T-helper 1 cell treated with Interleukin-12 subunit alpha and Interleukin-12 subunit beta and Interleukin-4 antibody, amounts not matched to agents 30 μg/mL and 1 μg/mL, for 36 hours (primary cell): ENCODE data around the gene CMIP.

ENCODE experiments used
- H3K27ac Mint-ChIP-seq: one replicate; pipeline ENCODE4 v1.8.0; 2021; ENCODE audit warnings: mild to moderate bottlenecking, mixed read lengths
- H3K27me3 Mint-ChIP-seq: one replicate; pipeline ENCODE4 v1.8.0; 2021; ENCODE audit warnings: low read depth, mixed read lengths
- H3K36me3 Mint-ChIP-seq: one replicate; pipeline ENCODE4 v1.8.0; 2021; ENCODE audit warnings: low read depth, mixed read lengths
- H3K4me1 Mint-ChIP-seq: one replicate; pipeline ENCODE4 v1.8.0; 2021; ENCODE audit warnings: low read depth, mixed read lengths
- H3K4me3 Mint-ChIP-seq: one replicate; pipeline ENCODE4 v1.8.0; 2021; ENCODE audit warnings: mild to moderate bottlenecking, moderate library complexity, mixed read lengths
- H3K9me3 Mint-ChIP-seq: one replicate; pipeline ENCODE4 v1.8.0; 2021; ENCODE audit warnings: mixed read lengths

CMIP gene

DNA sequence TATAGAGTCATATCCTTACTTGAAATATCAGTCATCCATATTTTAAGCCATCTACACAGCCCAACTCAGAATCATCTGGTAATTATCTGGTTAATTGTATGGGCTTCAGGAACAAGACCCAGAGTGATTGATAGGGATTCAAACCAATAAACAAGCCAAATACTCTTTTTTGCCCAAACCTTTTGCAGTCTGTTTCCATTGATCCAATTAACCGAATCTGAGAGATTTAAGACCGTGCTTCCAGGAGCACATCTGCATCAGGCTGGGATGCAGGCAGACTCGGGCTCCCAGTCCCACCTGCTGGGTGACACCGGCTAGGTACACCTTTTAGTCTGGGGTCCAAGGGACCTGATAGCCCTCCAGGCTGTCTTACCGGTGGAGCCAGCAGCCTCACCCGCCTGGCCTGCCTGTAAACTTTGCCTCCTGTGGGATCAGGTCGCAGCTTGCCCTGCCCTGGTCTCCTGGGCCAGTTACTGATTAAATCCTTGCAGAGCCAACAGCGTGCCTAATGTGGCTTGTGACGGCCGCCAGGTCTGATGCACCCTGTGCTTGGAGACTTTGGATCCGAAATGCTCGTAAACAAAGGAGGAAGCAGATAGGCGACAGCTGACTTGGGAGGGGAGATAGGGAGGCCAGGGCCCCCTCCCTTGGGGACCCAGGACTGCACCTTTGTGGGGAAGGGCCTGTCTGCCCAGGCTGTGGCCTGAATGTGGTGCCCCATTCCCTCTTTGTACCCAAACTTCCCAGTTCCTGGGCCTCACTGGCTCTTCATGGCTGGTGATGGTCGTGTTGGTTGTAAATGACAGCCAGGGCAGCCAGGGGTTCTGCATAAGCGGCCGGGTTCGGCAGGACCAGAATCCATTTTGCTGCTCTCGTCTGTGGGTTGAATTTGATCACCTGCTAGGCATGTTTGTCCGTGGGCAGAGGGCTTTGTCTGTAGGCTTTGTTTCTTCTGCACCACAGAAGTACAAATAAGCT, 3.8 kb downstream of the CMIP start:
- Mint-ChIP-seq H3K27me3 (peaks cover 4% of the 10 kb centered on the region), H3K4me3 (peak overlapping the region; percentile 12), H3K36me3 (peaks cover 22% of the 10 kb centered on the region), H3K4me1 (peaks cover 53% of the 10 kb centered on the region), H3K27ac (peak overlapping the region; percentile 11), H3K9me3 (peaks cover 5% of the 10 kb centered on the region)

- peaks cover 54% of the 10 kb centered on the region for H3K4me1 Mint-ChIP-seq
- no peaks in the 10 kb centered on the region for H3K27me3 Mint-ChIP-seq
- H3K4me3 Mint-ChIP-seq = no peak overlapping the region
- peaks cover 22% of the 10 kb centered on the region for H3K36me3 Mint-ChIP-seq
- H3K27ac Mint-ChIP-seq = peak overlapping the region; percentile 11
- H3K9me3 Mint-ChIP-seq = peaks cover 5% of the 10 kb centered on the region
Observed at GRCh38 chr16:81449241-81449640, 4.6 kb downstream of the CMIP start.

- Mint-ChIP-seq H3K9me3 (peaks cover 5% of the 10 kb centered on the region), H3K4me3 (no peak overlapping the region), H3K27me3 (no peaks in the 10 kb centered on the region), H3K27ac (no peak overlapping the region), H3K4me1 (peaks cover 54% of the 10 kb centered on the region), H3K36me3 (peaks cover 22% of the 10 kb centered on the region)
Observed at GRCh38 chr16:81449899-81450608, 5.4 kb downstream of the CMIP start.

DNA sequence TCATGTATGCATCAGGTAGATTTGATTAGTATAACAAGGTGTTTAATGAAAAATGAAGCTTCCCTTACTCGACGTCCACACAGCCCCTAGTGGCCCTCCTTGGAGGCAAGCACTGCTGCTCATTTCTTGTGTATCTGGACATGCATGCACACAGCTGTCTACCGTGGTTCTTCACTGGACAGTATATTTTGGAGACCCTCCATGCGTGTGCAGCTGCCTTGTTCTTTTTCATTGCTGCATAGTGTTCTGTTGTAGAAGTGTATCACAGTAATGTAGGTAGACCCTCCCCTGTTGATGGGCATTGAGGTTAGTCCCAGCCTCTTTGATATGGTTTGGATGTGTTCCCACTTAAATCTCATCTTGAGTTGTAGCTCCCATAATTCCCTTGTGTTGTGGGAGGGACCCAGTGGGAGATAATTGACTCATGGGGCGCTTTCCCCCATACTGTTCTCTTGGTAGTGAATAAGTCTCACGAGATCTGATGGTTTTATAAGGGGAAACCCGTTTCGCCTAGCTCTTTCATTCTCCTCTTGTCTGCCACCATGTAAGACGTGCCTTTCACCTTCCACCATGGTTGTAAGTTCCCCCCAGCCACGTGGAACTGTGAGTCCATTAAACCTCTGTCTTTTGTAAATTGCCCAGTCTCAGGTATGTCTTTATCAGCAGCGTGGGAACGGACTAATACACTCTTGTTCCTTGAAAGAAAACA, 6.3 kb downstream of the CMIP start:
- H3K4me3 Mint-ChIP-seq = no peak overlapping the region
- H3K36me3 Mint-ChIP-seq = peaks cover 21% of the 10 kb centered on the region
- H3K4me1 Mint-ChIP-seq = peaks cover 53% of the 10 kb centered on the region
- peaks cover 5% of the 10 kb centered on the region for H3K9me3 Mint-ChIP-seq
- H3K27ac Mint-ChIP-seq = no peak overlapping the region
- H3K27me3 Mint-ChIP-seq = no peaks in the 10 kb centered on the region

DNA sequence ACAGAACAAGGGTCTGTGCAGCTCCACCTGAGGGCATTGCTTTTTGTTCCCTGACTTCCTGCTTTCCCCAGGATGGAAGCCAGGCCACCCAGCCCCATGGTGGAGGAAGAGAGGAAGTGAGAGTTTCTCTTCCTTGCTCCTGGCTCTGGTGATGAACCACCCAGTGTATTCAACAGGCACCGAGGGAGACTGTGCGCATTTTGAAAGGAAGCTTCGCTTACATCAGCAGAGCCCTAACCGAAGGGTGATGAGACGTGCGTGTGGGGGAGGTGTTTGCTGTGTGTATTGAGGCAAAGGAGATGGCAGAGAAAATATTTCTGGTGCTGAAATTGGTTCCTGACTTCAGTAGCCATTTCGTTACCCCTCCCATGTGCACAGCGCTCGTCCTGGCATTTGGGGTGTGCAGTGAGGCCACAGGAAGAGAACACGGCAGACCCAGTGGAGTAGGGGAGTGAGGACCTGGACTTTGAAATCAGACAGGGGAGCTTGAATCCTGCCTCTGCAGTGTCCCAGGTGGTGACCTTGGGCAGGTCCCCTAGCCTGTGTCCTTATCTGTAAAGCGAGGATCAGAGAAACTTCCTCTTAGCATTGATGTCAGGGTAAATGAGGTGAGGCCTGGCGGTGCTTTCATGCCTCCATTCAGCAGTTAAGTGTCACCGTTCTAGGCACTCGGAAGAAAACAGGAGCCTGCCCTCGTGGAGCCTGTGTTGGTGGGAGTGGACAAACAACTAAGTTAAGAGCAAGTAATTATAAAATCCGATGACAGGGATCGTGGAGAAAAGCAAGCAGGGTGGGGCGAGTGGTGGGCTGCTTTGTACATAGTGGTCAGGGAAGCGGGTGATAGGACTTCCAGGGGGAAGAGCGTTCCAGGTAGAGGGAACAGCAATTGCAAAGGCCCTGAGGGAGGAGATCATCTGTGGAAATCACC, 7.4 kb downstream of the CMIP start:
- peaks cover 5% of the 10 kb centered on the region for H3K9me3 Mint-ChIP-seq
- H3K4me3 Mint-ChIP-seq = peak overlapping the region; percentile 76
- H3K36me3 Mint-ChIP-seq = peaks cover 18% of the 10 kb centered on the region
- no peaks in the 10 kb centered on the region for H3K27me3 Mint-ChIP-seq
- H3K4me1 Mint-ChIP-seq = peaks cover 48% of the 10 kb centered on the region
- H3K27ac Mint-ChIP-seq = peak overlapping the region; percentile 87

- Mint-ChIP-seq H3K4me1 (peaks cover 44% of the 10 kb centered on the region), H3K9me3 (peaks cover 5% of the 10 kb centered on the region), H3K27me3 (no peaks in the 10 kb centered on the region), H3K36me3 (peaks cover 17% of the 10 kb centered on the region), H3K27ac (no peak overlapping the region), H3K4me3 (no peak overlapping the region)
Observed at GRCh38 chr16:81453091-81453728, 8.6 kb downstream of the CMIP start.

DNA sequence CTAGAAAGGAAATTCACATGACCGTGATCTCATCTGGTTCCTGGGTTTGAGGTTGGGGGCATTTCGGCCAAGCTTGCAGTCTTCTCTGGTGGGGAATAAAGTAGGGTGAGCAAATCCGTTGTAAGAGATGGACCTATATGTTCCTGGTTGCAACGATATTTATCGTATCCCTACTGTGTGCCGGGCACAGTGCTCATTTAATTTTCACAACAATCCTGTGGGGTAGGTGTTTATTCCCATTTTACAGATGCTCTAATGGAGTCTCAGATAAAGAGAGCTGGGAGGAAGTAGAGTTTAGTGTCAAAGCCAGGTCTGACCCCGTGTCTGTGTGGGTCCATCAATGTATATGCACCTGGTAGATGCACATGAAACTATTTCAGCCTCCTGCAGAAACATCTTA, 9.4 kb downstream of the CMIP start:
- peaks cover 5% of the 10 kb centered on the region for H3K9me3 Mint-ChIP-seq

DNA sequence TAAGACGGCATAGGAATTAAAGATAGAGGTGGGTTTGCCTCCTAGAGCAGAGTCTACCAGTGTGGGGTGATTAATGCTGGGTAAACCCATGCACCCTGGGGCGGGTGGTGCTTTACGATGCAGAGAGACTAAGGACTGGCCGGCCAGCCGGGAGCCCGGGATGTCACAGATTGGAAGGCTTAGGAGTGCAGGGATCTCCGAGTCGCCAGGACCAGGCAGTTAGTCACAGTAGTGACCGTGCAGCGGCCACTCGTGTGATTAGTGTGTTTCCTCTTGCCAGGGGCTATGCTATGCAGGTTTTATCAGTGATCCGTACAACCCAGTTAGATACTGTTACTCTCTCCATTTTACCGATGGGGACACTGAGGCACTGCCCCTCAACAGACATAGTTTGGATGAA, 10.4 kb downstream of the CMIP start:
- Mint-ChIP-seq H3K36me3 (peaks cover 18% of the 10 kb centered on the region), H3K4me3 (no peak overlapping the region), H3K9me3 (peaks cover 5% of the 10 kb centered on the region), H3K4me1 (peaks cover 35% of the 10 kb centered on the region), H3K27me3 (no peaks in the 10 kb centered on the region), H3K27ac (no peak overlapping the region)

More for the DNA sequence above, 9.4 kb downstream of the CMIP start:
- Mint-ChIP-seq H3K27me3 (no peaks in the 10 kb centered on the region), H3K36me3 (peaks cover 18% of the 10 kb centered on the region), H3K27ac (no peak overlapping the region), H3K4me1 (peaks cover 40% of the 10 kb centered on the region), H3K4me3 (no peak overlapping the region)

GRCh38 chr16:81455720-81456494, 11.3 kb downstream of the CMIP start:
- Mint-ChIP-seq H3K36me3 (peaks cover 18% of the 10 kb centered on the region), H3K4me3 (no peak overlapping the region), H3K27me3 (no peaks in the 10 kb centered on the region), H3K27ac (no peak overlapping the region), H3K9me3 (peaks cover 5% of the 10 kb centered on the region), H3K4me1 (peaks cover 33% of the 10 kb centered on the region)

DNA sequence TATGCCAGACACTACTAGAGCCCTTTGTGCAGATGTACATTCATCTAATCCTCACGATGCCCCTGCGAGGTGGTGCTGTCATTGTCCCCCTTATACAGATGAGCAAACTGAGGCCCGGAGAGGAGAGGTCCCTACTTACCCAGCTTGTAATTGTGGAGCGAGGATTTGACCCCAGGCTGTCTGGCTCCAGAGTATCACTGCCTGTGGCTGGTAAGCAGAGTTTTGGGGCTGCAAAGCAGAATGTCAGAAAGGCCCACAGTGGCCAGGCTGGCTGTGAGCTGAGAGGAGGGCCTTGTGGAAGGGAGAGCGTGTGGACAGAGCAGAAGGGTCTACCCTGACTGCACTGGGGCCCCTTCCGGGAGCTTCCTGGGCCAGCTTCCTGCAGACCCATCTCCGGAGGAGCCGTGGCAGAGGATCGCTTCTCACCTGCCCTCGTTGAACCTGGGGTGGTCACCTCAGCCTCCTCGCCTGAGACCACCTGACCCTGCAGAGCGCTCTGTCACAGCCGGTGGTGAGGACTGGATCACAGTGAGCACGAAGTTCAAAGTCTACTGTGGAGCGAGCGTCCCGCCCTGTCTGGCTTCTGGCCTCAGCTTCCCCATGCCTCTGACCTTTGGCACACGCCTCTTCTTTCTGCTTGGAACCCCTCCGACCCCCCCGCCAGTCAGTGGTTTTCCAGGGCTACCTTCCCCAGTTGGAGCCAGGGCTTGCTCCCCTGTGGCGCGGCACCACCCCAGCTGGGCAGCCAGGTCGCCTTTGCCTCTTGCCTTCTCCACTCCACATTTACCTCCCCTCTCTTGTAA, 12.1 kb downstream of the CMIP start:
- Mint-ChIP-seq H3K9me3 (no peaks in the 10 kb centered on the region), H3K27ac (no peak overlapping the region)

GRCh38 chr16:81457326-81458133, 12.9 kb downstream of the CMIP start:
- no peaks in the 10 kb centered on the region for H3K9me3 Mint-ChIP-seq
- no peak overlapping the region for H3K4me3 Mint-ChIP-seq
- no peaks in the 10 kb centered on the region for H3K27me3 Mint-ChIP-seq
- peaks cover 5% of the 10 kb centered on the region for H3K36me3 Mint-ChIP-seq
- no peak overlapping the region for H3K27ac Mint-ChIP-seq
- peaks cover 25% of the 10 kb centered on the region for H3K4me1 Mint-ChIP-seq

More for the DNA sequence above, 12.1 kb downstream of the CMIP start:
- H3K4me1 Mint-ChIP-seq = peaks cover 30% of the 10 kb centered on the region
- peaks cover 12% of the 10 kb centered on the region for H3K36me3 Mint-ChIP-seq
- no peaks in the 10 kb centered on the region for H3K27me3 Mint-ChIP-seq
- H3K4me3 Mint-ChIP-seq = no peak overlapping the region
